ENCODE measurements around the gene KHNYN. TPM values are rescaled to one million over a fixed set of nuclear protein-coding genes. Genes with fewer than 3 reads are reported as not detected.

KHNYN gene
- polyA plus RNA-seq, 1 donor from 2014 or later: 0.53 TPM

DNA sequence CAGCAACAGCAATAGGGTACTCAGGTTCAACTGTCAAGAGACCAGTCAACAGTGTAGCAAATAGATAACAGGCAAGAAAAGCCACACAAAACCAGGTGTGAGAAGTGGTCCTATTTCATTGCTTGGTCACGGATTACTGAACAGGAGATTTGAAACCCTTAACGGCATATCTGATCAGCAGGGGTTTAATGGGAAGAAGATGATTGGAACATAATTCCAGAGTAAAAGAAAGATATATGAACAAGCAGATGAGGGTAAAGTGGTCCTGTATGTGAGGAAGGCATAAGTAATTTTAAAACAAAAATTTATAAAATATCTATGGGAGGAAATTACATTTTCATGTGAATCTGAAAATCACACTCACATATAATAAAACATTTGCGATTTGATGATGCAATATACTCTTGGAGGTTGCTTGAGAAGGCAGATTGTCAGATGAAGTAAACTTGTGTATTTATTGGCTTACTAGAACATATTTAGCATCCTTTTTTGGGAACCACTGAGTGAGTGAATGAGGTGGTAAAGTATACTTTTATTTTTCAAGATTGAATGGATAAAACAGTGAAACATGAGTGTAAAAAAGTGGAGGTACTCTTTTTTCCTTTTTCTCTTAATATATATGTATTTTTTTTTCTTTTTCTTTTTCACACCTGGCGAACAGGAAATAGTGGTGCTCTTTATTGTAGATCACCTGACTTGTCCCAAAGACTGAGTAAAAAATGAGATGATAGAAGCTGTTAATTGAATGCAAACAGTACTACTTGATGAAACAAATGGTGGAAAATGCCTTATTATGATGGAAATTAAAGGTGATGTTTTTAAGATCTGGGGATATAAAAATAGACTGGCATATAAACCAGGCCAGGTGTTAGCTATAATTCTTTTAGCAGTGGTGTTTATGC, 34.4 kb downstream of the KHNYN start:
- H3F3A ChIP-seq (ENCODE audit: insufficient read depth, low read length, poor library complexity, severe bottlenecking): no peaks in the 10 kb centered on the region
- H3K27me3 ChIP-seq (ENCODE audit: insufficient read depth, low read depth, low read length): no peaks in the 10 kb centered on the region
- no peaks in the 10 kb centered on the region for H3K79me2 ChIP-seq (replicated peaks; ENCODE audit: insufficient read depth, low read length)
- H4K20me1 ChIP-seq (ENCODE audit: insufficient read depth): no peaks in the 10 kb centered on the region
- no peak overlapping the region for H2AFZ ChIP-seq (ENCODE audit: low read depth, low read length)
- no peak overlapping the region for H3K27ac ChIP-seq (ENCODE audit: low read length)
- no peaks in the 10 kb centered on the region for H3K36me3 ChIP-seq (ENCODE audit: insufficient read depth, low read length)
- H3K4me3 ChIP-seq (ENCODE audit: low read length): no peak overlapping the region
- H3K9me3 ChIP-seq (ENCODE audit: low read length): no peaks in the 10 kb centered on the region
- H3K9ac ChIP-seq (ENCODE audit: low read length): no peak overlapping the region
- no peak for TF ChIP-seq EP300 (conservative IDR thresholded peaks at IDR 0.05; ENCODE audit: poor library complexity, severe bottlenecking)
- no peak for TF ChIP-seq RAD21 (conservative IDR thresholded peaks at IDR 0.05)
- no peaks in the 10 kb centered on the region for H3K9me2 ChIP-seq (ENCODE audit: insufficient read depth, low read length)
- H3K4me2 ChIP-seq (ENCODE audit: low read length): no peak overlapping the region

DNA sequence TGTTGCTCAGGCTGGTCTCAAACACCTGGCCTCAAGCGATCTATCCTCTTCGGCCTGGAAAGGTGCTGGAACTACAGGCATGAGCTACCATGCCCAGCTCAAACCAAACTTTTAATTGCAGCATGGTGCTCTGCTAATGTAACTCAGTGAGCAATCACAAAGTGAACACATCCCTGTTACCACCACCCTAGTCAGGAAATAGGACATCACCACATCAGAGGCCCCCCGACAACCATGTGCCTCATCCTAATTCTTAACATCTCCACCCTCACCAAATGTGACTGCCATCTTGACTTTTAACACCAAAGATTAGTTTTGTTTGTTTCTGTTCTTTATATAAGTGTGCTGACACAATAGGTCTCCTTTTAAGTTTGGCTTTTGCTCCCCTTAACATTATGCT, 35.6 kb downstream of the KHNYN start:
- no peaks in the 10 kb centered on the region for H4K20me1 ChIP-seq (ENCODE audit: insufficient read depth)
- no peak overlapping the region for H3K4me2 ChIP-seq (ENCODE audit: low read length)
- no peaks in the 10 kb centered on the region for H3F3A ChIP-seq (ENCODE audit: insufficient read depth, low read length, poor library complexity, severe bottlenecking)
- no peak overlapping the region for H3K9ac ChIP-seq (ENCODE audit: low read length)
- H3K9me3 ChIP-seq (ENCODE audit: low read length): no peaks in the 10 kb centered on the region
- TF ChIP-seq, protein P1, sequence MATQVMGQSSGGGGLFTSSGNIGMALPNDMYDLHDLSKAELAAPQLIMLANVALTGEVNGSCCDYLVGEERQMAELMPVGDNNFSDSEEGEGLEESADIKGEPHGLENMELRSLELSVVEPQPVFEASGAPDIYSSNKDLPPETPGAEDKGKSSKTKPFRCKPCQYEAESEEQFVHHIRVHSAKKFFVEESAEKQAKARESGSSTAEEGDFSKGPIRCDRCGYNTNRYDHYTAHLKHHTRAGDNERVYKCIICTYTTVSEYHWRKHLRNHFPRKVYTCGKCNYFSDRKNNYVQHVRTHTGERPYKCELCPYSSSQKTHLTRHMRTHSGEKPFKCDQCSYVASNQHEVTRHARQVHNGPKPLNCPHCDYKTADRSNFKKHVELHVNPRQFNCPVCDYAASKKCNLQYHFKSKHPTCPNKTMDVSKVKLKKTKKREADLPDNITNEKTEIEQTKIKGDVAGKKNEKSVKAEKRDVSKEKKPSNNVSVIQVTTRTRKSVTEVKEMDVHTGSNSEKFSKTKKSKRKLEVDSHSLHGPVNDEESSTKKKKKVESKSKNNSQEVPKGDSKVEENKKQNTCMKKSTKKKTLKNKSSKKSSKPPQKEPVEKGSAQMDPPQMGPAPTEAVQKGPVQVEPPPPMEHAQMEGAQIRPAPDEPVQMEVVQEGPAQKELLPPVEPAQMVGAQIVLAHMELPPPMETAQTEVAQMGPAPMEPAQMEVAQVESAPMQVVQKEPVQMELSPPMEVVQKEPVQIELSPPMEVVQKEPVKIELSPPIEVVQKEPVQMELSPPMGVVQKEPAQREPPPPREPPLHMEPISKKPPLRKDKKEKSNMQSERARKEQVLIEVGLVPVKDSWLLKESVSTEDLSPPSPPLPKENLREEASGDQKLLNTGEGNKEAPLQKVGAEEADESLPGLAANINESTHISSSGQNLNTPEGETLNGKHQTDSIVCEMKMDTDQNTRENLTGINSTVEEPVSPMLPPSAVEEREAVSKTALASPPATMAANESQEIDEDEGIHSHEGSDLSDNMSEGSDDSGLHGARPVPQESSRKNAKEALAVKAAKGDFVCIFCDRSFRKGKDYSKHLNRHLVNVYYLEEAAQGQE (IDR thresholded peaks at IDR 0.05; ENCODE audit: borderline replicate concordance): no peak
- TF ChIP-seq POLR2AphosphoS5 (IDR thresholded peaks at IDR 0.05) (no peak), EZH2 (IDR thresholded peaks at IDR 0.05; ENCODE audit: borderline replicate concordance, insufficient read depth, low read length, poor library complexity, severe bottlenecking) (no peak), EP300 (conservative IDR thresholded peaks at IDR 0.05; ENCODE audit: poor library complexity, severe bottlenecking) (no peak), MXI1 (conservative IDR thresholded peaks at IDR 0.05; ENCODE audit: poor library complexity, severe bottlenecking) (no peak), SMC3 (conservative IDR thresholded peaks at IDR 0.05; ENCODE audit: poor library complexity) (no peak), RAD21 (conservative IDR thresholded peaks at IDR 0.05) (no peak), TAF1 (IDR thresholded peaks at IDR 0.05; ENCODE audit: low read depth) (no peak)
- TF ChIP-seq, protein P2, sequence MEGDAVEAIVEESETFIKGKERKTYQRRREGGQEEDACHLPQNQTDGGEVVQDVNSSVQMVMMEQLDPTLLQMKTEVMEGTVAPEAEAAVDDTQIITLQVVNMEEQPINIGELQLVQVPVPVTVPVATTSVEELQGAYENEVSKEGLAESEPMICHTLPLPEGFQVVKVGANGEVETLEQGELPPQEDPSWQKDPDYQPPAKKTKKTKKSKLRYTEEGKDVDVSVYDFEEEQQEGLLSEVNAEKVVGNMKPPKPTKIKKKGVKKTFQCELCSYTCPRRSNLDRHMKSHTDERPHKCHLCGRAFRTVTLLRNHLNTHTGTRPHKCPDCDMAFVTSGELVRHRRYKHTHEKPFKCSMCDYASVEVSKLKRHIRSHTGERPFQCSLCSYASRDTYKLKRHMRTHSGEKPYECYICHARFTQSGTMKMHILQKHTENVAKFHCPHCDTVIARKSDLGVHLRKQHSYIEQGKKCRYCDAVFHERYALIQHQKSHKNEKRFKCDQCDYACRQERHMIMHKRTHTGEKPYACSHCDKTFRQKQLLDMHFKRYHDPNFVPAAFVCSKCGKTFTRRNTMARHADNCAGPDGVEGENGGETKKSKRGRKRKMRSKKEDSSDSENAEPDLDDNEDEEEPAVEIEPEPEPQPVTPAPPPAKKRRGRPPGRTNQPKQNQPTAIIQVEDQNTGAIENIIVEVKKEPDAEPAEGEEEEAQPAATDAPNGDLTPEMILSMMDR (IDR thresholded peaks at IDR 0.05; ENCODE audit: poor library complexity, severe bottlenecking): no peak
- no peaks in the 10 kb centered on the region for H3K79me2 ChIP-seq (replicated peaks; ENCODE audit: insufficient read depth, low read length)
- H3K27ac ChIP-seq (ENCODE audit: low read length): no peak overlapping the region
- H3K9me2 ChIP-seq (ENCODE audit: insufficient read depth, low read length): no peaks in the 10 kb centered on the region
- H3K36me3 ChIP-seq (ENCODE audit: insufficient read depth, low read length): no peaks in the 10 kb centered on the region
- H3K4me3 ChIP-seq (ENCODE audit: low read length): no peak overlapping the region
- H2AFZ ChIP-seq (ENCODE audit: low read depth, low read length): no peak overlapping the region
- no peaks in the 10 kb centered on the region for H3K27me3 ChIP-seq (ENCODE audit: insufficient read depth, low read depth, low read length)

All from neural cell (in vitro differentiated cells).